GM21786 (cell line): ENCODE results near the gene ANKRD12.
"Not testable (repeated sequence)": the region's sequence is repeated elsewhere in the genome, so short reads cannot be mapped to it uniquely, and the experiment has no call there.

Experiments
- ATAC-seq: cut with Tn5 transposase; IDR thresholded peaks from one replicate; pipeline ENCODE4 v1.9.1; 2021; ENCODE audit not compliant: unreplicated experiment

Gene ANKRD12

GRCh38 chr18:9226463-9226862 lies 89.9 kb downstream of the ANKRD12 start:
- ATAC-seq = no peak

GRCh38 chr18:9231852-9232486 lies 95.4 kb downstream of the ANKRD12 start:
- ATAC-seq = no peak

GRCh38 chr18:9232977-9233376 lies 96.4 kb downstream of the ANKRD12 start:
- no peak for ATAC-seq

- ATAC-seq = no peak
Observed at GRCh38 chr18:9233771-9234440, 97.3 kb downstream of the ANKRD12 start.

- ATAC-seq = no peak
Observed at GRCh38 chr18:9234528-9234927, 97.9 kb downstream of the ANKRD12 start.

- no peak for ATAC-seq
Observed at GRCh38 chr18:9237981-9238380, 101.4 kb downstream of the ANKRD12 start.

GRCh38 chr18:9239720-9240119 lies 103.1 kb downstream of the ANKRD12 start:
- no peak for ATAC-seq

GRCh38 chr18:9240270-9240669 lies 103.7 kb downstream of the ANKRD12 start:
- ATAC-seq = no peak

GRCh38 chr18:9243029-9243428 lies 106.4 kb downstream of the ANKRD12 start:
- ATAC-seq = no peak

- no peak for ATAC-seq
Observed at GRCh38 chr18:9244376-9244775, 107.8 kb downstream of the ANKRD12 start.

GRCh38 chr18:9248661-9249060 lies 112.1 kb downstream of the ANKRD12 start:
- no peak for ATAC-seq

- no peak for ATAC-seq
Observed at GRCh38 chr18:9249254-9249653, 112.7 kb downstream of the ANKRD12 start.

GRCh38 chr18:9259173-9259572 lies 122.6 kb downstream of the ANKRD12 start:
- no peak for ATAC-seq

- no peak for ATAC-seq
Observed at GRCh38 chr18:9260388-9261380, 124.1 kb downstream of the ANKRD12 start.

- no peak for ATAC-seq
Observed at GRCh38 chr18:9263264-9263663, 126.7 kb downstream of the ANKRD12 start.

- not testable (repeated sequence) for ATAC-seq
Observed at GRCh38 chr18:9264797-9265196, 128.2 kb downstream of the ANKRD12 start.

- ATAC-seq = no peak
Observed at GRCh38 chr18:9273221-9273620, 136.6 kb downstream of the ANKRD12 start.

GRCh38 chr18:9275890-9276289 lies 139.3 kb downstream of the ANKRD12 start:
- no peak for ATAC-seq

GRCh38 chr18:9278028-9278427 lies 141.4 kb downstream of the ANKRD12 start:
- no peak for ATAC-seq

GRCh38 chr18:9280849-9281248 lies 144.3 kb downstream of the ANKRD12 start:
- no peak for ATAC-seq

- ATAC-seq = no peak
Observed at GRCh38 chr18:9281780-9282179, 145.2 kb downstream of the ANKRD12 start.

GRCh38 chr18:9283791-9284190 lies 147.2 kb downstream of the ANKRD12 start:
- no peak for ATAC-seq
